GM18861 (cell line): ENCODE data around the gene AGT.

ENCODE experiments used
- ATAC-seq: cut with Tn5 transposase; IDR thresholded peaks from one replicate; pipeline ENCODE4 v1.9.1; 2021; ENCODE audit not compliant: unreplicated experiment

Gene AGT

DNA sequence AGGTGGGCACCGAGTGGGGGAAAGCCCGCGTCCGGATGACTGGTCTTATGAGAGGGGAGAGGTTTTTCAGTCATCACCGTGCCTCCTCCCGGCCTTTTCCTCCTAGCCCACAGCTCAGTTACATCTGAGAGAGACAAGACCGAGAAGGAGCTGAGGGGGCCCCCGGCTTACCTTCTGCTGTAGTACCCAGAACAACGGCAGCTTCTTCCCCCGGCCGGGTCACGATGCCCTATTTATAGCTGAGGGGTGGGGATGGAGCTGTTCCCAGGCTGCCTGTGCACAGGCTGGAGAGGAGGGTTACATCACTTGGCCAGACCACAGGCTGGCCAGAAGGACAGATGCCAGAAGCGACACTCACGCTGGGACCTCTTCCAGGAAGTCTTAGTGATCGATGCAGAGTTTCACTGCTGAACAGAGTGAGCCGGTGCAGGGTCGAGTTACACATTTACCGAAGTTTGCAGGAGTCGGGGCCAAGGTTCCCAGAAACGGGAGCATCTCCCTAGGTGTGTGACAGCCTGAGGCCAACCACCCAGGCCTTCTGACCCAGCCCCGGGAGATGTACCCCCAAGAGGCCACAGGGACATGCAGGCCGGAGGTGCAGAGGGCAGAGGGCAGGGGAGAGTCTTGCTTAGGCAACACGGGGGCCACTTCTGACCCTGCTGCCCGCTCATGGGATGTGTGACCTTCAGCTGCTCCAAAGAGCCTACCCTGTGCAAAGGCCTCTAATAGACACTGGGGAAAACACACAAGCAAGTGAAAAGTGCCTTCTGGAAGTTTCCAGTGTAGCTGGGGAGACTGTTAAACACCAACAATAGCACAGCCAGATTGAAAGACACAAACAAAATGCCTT is at the start of gene AGT:
TSS of gene AGT (minus strand) at position 208 of the 850 bp plus-strand sequence. CDS start 3,299 bp downstream, outside the sequence.
- ATAC-seq, result no peak

DNA sequence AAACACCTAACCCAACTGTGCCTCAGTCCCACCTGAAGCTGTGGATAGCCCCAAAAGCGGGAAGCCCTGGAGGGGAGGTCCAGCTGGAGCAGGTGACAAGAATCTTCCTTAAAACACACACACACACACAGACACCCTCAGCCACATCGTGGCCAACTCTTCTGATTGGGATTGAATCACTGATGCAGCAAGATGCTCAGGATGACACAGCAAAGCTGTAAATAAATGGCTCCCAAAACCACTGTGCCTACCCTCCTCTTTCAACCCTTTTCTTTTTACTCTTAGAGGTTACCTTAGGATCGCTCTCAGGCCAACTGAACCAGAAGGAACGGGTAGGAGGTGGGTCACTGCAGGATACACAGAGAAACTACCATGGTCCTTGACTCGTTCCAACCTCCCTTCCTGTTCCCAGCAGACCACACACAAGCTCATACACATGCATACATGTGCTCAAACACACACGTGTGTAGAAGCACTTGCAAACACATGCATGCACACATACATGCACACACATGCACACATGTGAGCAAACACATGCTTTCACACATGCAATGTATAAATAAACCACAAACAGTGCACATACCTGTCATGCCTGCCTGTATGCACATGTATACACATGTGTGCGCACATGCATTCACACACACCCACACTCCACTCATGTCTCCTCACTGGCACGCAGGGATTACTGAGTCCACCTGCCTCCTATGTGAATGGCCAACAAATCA is 47.7 kb upstream of the AGT start:
- ATAC-seq, result no peak

DNA sequence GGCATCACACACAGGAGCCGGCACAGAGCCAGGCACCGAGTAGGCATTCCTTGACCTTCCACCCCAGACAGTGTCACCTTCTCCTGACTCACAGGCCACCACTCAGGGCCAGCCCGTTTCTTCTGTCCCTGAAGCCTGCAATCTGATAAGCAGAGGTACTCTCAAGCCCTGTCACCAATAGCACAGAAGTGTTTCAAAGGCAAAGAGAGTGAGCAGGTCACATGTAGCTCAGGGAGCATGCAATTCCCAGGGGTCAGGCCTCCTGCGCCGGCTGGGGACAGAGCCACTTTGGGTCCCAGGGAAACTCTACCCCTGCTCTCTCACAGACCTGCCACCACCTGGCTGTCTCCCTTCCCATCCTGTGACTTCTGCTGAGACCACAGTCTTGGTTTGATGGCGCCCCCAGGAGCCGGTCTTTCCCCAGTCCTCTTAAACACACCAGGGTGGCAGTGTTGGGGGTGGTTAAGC is 46.5 kb upstream of the AGT start:
- ATAC-seq, result no peak

DNA sequence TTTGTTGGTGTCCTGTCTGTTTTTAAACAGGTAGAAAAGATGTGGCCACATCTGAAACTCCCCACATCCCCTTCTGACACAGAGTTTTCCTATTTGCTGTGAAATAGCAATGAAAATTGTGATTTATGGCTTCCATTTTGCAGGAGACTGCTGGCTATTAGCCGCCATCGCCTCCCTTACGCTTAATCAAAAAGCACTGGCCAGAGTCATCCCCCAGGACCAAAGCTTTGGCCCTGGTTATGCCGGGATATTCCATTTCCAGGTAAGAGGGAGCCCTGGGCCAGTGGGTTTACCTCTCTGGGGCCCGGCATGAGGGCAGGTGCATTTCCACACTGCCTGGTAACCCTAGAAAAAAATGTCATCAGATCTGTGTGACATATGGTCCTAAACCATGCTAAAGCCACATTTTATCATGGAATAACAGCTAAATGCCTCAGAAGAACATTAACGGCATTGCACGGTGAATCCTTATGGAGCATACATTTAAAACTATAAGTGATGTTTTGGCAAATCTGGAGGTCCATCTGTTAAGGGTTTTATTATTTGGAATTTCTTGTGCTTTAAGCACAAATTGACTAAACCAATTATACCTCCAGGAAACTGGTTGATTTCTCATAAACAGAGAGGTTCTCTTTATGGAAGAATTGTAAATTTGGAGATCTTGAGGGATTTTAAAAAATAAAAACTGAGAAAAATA is 45.6 kb upstream of the AGT start:
- ATAC-seq, result no peak

DNA sequence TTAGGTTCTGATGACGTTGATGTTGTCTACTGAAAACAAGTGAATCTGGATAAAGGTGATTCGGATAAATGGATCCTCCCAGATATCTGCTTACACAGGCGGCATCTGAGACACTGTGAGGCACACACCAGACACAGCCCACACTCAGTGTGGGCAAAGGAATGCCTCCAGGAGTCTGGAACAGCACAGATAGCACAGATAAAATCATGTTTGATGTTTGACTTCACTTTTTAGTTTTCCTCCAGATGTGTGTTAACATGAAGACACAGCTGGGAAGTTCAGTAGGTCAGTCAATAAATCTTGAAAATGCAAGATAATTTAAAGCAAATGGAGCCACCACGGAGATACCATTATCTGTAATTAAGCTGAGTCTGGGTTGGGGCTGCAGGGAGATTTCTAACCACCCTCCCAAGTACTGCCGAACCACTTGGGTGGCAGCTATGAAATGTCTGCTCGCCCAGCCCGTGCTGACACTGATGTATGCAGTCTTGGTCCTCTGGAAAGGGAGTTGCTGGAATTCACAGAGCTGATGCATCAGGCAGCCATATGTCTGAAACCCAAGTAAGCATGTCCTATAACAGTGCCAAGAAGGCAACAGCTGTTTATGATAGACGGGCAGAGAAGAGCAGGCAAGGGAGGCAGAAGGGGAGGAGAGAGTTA is 44.9 kb upstream of the AGT start:
- ATAC-seq, result no peak

DNA sequence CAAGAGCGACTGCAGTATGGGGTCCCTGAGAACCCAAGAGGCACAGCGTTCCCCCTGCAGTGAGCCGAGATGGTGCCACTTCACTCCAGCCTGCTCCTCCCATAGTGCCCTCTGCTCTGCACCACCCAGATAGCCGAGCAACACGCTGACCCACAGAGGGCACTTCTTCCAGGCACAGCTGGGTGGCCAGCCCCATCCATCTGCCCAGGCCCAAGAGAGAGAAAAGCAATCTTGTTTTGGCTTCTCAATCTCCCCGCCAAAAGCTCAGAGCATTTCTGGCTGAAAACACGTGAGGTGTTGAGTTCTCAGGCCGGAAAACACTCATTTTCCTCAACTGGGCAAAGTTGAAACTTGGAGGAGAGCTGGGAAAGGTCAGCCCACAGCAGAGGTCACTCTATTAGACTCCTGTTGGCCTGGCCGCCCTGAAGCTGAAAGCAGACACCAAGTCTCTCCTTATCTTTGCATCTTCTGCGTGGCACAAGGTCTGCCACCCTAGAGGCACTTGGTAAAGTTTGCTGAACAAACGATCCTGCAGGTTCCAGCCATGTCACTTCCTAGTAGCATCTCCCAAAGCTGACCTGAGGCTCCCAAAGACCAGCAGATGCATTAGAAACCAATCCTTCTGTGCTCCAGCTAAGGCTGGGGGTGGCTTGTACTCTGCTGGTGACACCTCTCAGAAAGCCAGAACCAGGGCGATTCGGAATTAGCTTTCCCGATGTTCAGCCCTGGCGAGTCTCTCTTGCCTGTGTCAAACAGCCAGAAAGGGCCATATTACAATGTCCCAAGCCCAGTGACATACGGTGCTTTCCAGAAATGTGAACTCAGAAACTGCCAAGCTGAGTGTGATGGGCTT is 44.2 kb upstream of the AGT start:
- ATAC-seq, result no peak

DNA sequence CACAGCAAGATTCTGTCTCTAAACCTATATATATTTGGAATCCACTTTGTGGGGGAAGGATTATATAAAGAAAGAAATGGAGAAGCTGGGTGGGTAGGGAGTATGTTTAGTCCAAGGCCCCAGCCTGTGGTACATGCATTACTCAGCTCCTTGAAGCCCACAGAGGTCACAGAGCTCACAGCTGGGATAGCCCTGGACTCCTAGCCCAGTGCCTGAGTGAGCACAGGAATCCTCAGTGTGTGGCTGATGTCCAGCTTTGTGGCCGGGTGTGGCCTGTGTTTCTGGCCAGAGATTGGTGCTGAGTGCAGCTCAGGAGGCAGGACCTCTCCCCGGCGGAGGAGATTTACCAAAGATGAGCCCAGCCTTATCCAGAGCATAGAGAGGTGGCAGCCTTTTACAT is 40.9 kb upstream of the AGT start:
- ATAC-seq, result no peak

DNA sequence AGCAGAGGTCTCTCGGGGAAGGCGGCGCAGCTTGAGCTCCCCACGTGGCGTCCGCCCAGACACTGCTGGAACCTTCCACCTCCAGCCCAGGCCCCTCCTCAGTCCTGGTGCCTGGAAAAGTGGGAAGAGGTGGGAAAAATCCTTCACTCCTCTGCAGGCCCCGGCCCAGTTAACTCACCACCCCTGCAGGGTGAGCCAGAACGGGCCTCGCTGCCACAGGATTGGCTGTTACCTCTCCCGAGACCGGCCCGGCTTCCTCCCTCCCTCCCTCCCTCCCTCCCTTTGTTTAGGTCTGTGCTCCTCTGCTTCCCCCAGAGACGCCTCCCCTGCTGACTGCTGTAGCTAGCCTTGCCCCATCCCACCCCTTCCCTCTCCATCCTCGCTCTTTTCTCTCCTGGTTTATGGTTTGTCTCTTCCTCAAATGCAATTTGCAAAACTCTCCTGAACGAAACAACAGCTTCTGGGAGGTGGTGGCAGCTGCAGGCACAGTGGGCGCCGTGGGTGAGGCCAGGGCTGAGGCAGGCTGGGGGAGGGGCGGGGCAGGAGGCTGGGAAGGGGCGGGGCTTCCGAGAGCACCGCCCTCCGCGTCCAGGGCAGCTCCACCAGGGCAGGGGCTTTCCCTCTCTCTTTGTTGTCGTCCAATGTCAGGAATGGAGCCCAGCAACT is 39.8 kb upstream of the AGT start:
- ATAC-seq, result no peak

DNA sequence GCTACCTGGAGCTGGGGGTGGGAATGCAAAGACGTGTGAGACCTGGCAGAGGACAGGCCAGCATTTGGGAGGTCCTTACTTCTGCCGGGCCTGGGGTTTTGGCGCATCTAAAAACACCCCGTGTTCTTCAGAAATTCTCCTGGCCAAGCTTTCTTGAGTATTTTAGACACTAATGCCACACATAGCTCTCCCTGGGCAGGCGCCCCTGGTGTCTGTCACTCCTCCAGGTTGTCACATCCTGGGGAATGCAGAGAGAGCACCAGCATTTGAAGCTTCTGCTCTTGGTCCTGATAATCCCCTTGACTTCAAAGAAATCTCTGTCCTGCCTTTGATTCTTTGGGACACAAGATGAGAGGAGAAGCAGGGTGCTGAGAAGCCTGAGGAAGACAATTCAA is 39.3 kb upstream of the AGT start:
- no peak for ATAC-seq

DNA sequence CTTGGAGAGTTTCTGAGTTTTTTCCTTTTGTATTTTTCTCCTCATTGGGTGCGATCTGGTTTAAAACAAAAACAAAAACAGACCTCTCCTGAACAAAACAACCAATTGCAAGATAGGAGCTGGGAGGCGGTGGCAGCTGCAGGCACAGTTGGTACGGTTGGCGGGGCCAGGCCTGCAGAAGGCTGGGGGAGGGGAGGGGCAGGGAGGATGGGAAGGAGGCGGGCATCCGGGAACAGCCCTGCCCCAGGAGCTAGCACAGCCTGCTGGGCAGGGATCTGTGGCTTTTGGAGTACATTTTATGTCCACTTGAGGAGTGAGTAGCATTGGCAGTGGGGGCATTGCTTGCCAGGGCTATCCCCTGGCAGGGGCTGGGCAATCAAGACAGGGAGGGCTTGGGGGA is 38.5 kb upstream of the AGT start:
- ATAC-seq, result no peak

DNA sequence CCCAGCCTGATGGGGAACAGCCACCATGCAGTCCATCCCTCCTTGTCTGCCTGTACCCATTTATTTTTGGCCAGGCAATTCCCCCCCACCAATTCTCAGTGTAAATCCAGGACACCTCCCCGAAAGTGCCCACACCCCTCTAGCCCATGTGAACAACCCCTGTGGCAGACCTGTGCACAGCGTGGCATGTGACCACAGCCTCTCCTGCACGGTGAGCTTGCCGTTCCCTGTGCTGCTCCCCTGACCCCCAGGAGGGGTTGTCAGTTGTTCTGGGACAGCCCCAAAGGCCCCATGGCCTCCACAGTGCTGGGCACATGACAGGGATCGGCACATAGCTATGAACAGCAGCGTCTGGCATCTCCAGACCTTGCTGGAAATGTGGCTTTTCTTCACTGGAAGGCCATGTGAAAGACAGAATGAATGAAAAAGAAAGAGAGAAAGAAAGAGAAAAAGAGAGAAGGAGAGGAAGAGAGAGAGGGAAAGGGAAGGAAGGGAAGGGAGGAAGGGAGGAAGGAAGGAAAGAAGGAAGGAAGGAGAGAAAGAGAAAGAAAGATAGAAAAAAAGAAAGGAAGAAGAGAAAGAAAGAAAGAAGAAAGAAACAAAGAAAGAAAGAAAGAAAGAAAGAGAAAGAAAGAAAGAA is 37.2 kb upstream of the AGT start:
- no peak for ATAC-seq

DNA sequence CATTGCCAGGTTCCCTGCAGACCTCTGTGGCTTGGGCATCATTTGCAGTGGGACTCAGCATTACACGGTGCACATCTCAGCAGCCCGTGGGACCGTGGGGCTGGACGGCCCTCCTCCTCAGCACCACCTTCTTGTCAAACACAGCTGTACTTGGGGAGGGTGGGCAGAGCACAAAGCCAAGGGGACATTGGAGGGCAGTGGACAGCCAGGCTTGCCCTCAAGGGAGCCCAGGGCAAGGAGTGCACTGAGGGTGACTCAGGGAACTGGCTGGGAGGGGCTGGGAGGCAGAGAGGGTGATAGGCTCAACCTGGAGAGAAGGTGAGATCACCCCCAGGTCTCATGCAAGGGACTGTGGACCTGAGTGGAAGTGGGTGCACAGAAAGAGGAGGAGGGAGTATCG is 36.7 kb upstream of the AGT start:
- no peak for ATAC-seq

DNA sequence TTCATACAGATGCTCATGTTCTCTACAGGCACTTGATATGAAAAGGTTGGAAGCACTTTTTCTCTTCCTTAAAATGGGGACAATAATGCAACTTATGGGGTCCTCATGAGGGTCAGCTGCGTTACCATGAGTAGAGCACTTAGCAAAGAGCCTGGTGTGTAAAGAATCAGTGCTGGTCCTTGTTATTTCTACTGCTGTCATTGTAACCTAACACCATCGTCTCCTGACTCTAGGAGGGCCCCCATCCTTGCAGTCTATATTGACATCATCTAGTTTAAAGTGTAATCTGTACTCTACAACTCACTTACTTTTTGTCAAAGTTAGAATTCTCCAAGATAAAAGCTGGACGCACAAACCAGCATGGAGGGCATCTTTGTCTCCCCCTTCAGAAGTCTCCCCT is 35.7 kb upstream of the AGT start:
- ATAC-seq, result no peak

DNA sequence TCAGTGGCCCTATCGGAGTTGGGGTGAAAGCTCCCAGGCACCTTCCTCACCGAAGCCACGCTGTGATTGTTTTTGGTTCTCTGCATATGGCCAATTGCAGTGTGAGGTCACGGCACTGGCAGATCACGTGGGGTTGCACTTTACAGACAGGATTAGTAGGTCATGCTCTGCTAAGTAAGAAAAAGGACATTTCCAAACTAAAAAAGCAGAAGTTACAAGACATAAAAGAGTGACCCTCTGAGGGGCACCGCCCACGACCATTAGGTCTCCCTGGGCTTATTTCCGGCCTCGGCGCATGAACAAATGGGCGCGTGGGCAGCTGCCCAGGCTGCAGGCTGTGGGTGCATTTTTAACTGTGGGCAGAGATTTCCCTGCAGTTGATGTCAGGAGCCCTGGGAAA is 35.2 kb upstream of the AGT start:
- no peak for ATAC-seq

DNA sequence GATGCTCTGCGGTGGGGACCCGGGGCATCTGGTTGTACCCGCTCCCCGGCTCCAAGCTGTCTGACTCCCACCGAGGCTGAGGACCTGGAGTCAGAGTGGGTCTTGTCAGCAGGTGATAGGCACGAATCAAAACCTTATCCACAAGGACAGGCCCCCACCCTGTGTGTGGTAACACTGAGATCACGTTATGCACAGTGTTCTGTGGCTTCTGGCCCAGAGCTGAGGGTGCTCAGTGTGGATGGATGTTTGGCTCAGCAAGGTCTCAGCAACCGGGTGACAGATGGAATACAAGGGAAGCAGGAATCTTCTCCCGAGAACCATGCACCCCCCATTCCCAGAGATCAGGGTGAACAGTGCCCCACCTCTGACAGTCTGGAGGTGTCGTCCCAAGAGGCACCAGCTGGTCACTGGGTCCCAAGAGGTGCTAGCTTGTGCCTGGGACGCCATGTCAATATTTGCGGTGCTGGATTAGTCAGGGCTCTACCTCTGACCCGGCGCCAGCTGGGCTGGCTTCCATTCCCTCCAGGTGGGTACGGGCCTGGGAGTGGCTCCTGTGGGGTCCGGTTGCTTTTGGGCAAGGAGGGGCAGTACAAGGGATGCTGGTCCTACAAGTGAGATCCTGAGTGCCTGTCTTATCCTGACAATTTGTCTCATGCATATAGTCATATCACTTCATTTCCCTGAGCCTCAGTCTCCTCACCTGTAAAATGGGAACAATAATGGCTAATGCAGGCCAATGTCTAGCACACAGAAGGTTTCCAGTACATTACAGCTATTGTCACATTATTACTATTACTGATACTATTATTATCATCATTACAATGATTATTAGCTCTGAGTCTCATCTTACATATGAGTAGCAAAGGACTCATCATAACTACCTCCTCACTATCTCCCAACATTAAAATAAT is 34.2 kb upstream of the AGT start:
- ATAC-seq, result no peak

DNA sequence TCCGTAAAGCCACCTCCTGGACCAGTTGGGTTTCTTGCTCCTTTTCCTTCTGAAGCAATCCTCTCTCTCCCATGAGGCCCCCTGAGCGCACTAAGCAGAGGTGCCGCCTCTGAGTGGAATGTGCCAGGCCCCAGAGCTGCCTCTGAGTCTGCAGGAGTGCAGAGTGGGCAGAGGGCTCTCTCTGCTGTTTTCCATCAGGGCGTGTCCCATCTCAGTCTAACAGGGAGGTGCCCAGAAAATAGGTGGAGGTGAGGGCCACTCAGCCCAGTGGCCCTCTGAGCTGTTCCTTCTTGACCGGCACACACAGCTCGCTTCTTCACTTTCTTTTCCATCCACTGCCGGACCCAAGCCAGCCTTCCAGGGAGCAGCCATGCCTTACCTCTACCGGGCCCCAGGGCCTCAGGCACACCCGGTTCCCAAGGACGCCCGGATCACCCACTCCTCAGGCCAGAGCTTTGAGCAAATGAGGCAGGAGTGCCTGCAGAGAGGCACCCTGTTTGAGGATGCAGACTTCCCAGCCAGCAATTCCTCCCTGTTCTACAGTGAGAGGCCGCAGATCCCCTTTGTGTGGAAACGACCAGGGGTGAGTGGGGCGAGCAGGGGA is 33.3 kb upstream of the AGT start, which contains the start of gene CAPN9:
TSS of gene CAPN9 (plus strand) at position 262 of the 604 bp plus-strand sequence. CDS start at position 371, 109 bp downstream.
- ATAC-seq, result no peak

DNA sequence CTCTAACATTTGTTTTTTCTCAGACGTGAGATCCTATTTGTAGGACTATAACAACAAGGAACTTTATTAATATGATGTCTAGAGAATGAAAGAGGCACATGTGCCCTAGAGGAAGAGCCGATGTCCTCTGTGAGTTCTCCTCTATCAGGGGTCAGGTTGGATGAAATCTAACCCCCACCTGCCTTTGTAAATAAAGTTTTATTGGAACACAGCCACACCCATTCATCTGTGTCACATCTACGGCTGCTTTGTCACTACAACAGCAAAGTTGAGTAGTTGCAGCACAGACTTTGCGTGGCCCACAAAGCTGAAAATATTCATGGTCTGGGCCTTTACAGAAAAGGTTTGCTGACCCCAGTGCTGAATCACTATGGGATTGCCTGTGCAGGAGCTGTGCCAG is 32.7 kb upstream of the AGT start:
- ATAC-seq, result no peak

DNA sequence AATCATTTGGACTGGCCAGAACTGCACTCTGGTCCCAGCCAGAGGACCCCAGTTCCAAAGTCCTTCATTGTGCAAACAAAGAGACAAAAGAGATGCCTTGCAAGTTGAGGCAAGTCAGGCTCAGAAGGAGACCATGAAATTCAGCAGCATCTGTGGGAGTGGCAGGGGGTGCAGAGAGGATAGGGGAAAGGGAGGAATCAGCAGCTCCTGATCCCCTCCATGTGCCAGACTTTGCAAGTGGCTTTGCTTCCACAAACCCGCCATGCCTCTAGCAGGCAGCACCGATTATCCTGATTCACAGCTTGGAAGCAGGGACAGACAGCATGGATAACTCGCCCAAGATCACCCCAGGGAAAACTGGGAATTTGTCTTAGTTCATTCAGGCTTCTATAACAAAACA is 31.1 kb upstream of the AGT start:
- ATAC-seq, result no peak
